DLD1 (cell line): ENCODE results near the gene PPIL1.

Experiments
- in situ Hi-C: cut with HindIII; loops from 2 replicates; pipeline ENCODE4 v1.10.0; 2017; ENCODE audit warnings: low sequenced_read_pairs

Gene PPIL1

GRCh38 chr6:36837686-36838085 is 36.9 kb downstream of the PPIL1 start:
- in situ Hi-C loops = no loop called here

GRCh38 chr6:36837022-36837339 is 37.6 kb downstream of the PPIL1 start:
- in situ Hi-C loops = no loop called here

GRCh38 chr6:36836111-36837021 is 38.2 kb downstream of the PPIL1 start:
- in situ Hi-C loops = no loop called here

GRCh38 chr6:36834576-36835341 is 39.8 kb downstream of the PPIL1 start:
- in situ Hi-C loops = no loop called here

GRCh38 chr6:36833182-36833789 is 41.3 kb downstream of the PPIL1 start:
- in situ Hi-C loops = no loop called here

GRCh38 chr6:36832313-36832712 is 42.3 kb downstream of the PPIL1 start:
- in situ Hi-C loops = no loop called here

- in situ Hi-C loops = no loop called here
Measured at GRCh38 chr6:36830577-36830976, 44.0 kb downstream of the PPIL1 start.

GRCh38 chr6:36829919-36830544 is 44.6 kb downstream of the PPIL1 start:
- in situ Hi-C loops = no loop called here

- in situ Hi-C loops = no loop called here
Measured at GRCh38 chr6:36827261-36828079, 47.1 kb downstream of the PPIL1 start.

- in situ Hi-C loops = no loop called here
Measured at GRCh38 chr6:36826520-36827227, 47.9 kb downstream of the PPIL1 start.

- in situ Hi-C loops = no loop called here
Measured at GRCh38 chr6:36825994-36826393, 48.6 kb downstream of the PPIL1 start.

- in situ Hi-C loops = no loop called here
Measured at GRCh38 chr6:36825452-36825851, 49.2 kb downstream of the PPIL1 start.

GRCh38 chr6:36824253-36824652 is 50.4 kb downstream of the PPIL1 start:
- in situ Hi-C loops = no loop called here

- in situ Hi-C loops = no loop called here
Measured at GRCh38 chr6:36823421-36824096, 51.0 kb downstream of the PPIL1 start.

- in situ Hi-C loops = no loop called here
Measured at GRCh38 chr6:36822506-36823269, 51.9 kb downstream of the PPIL1 start.

GRCh38 chr6:36821581-36822335 is 52.8 kb downstream of the PPIL1 start:
- in situ Hi-C loops = no loop called here

GRCh38 chr6:36820700-36821580 is 53.7 kb downstream of the PPIL1 start:
- in situ Hi-C loops = no loop called here
